ENCODE results near the gene PAN3.

PAN3 gene

GRCh38 chr13:28314879-28315278, 176.5 kb downstream of the PAN3 start:
- no peak for DNase-seq

GRCh38 chr13:28316129-28316528, 177.8 kb downstream of the PAN3 start:
- no peak for DNase-seq

- DNase-seq = no peak
These were observed 178.5 kb downstream of the PAN3 start for GRCh38 chr13:28316836-28317235.

- no peak for DNase-seq
These were observed 180.2 kb downstream of the PAN3 start for GRCh38 chr13:28318496-28318895.

- no peak for DNase-seq
These were observed 181.2 kb downstream of the PAN3 start for GRCh38 chr13:28319528-28319927.

- no peak for DNase-seq
These were observed 181.9 kb downstream of the PAN3 start for GRCh38 chr13:28320209-28320608.

GRCh38 chr13:28320884-28321574, 182.7 kb downstream of the PAN3 start:
- DNase-seq = no peak

GRCh38 chr13:28321756-28322155, 183.4 kb downstream of the PAN3 start:
- no peak for DNase-seq

- no peak for DNase-seq
These were observed 184.0 kb downstream of the PAN3 start for GRCh38 chr13:28322256-28322905.

GRCh38 chr13:28324181-28324789, 185.9 kb downstream of the PAN3 start:
- DNase-seq = no peak

GRCh38 chr13:28325022-28325421, 186.7 kb downstream of the PAN3 start:
- DNase-seq = no peak

- DNase-seq = no peak
These were observed 187.7 kb downstream of the PAN3 start for GRCh38 chr13:28326056-28326455.

- no peak for DNase-seq
These were observed 189.3 kb downstream of the PAN3 start for GRCh38 chr13:28327373-28328270.

- DNase-seq = no peak
These were observed 189.9 kb downstream of the PAN3 start for GRCh38 chr13:28328271-28328607.

- no peak for DNase-seq
These were observed 191.2 kb downstream of the PAN3 start for GRCh38 chr13:28329395-28330158.

GRCh38 chr13:28333204-28333881, 195.0 kb downstream of the PAN3 start:
- no peak for DNase-seq

- no peak for DNase-seq
These were observed 197.9 kb downstream of the PAN3 start for GRCh38 chr13:28336193-28336657.

GRCh38 chr13:28337166-28338005, 199.0 kb downstream of the PAN3 start:
- DNase-seq = no peak

- DNase-seq = no peak
These were observed 199.7 kb downstream of the PAN3 start for GRCh38 chr13:28338006-28338574.

- DNase-seq = no peak
These were observed 200.4 kb downstream of the PAN3 start for GRCh38 chr13:28338742-28339141.

- no peak for DNase-seq
These were observed 201.1 kb downstream of the PAN3 start for GRCh38 chr13:28339419-28339818.

Data from NCI-H2081 treated with DMSO at 0.1 percent for 48 hours (cell line).